GM23338 (cell line): ENCODE measurements around the gene ATAD1. TPM values are rescaled to one million over a fixed set of nuclear protein-coding genes. Genes with fewer than 3 reads are reported as not detected.
"Not testable (repeated sequence)": the region's sequence is repeated elsewhere in the genome, so short reads cannot be mapped to it uniquely, and the experiment has no call there.

Source experiments
- ATAC-seq: fragments of 200-7000 bp; cut with Tn5 transposase; 3 replicates; pipeline ENCODE4 v1.9.1; 2020
- DNase-seq: peaks from one replicate; pipeline ENCODE4 v3.0.0-alpha.2; 2015; ENCODE audit warnings: low spot score
- H2AFZ ChIP-seq: fragments of 200-600 bp; sonication (generic); 2 replicates; pipeline ENCODE4 v1.8.0; 2016; ENCODE audit warnings: antibody characterized with exemption, mild to moderate bottlenecking, moderate library complexity
- H3F3A ChIP-seq: fragments of 200-600 bp; sonication (generic); replicated peaks from 2 replicates; pipeline ENCODE4 v1.8.0; 2017; ENCODE audit warnings: antibody characterized with exemption, mixed run types, low read depth
- H3K27ac ChIP-seq: fragments of 200-600 bp; sonication (generic); 2 replicates; pipeline ENCODE4 v1.6.1; 2016; ENCODE audit warnings: low read depth
- H3K27me3 ChIP-seq: fragments of 200-600 bp; sonication (generic); 2 replicates; pipeline ENCODE4 v1.8.0; 2016; ENCODE audit warnings: mild to moderate bottlenecking, mixed run types, moderate library complexity; ENCODE audit not compliant: insufficient read depth
- H3K36me3 ChIP-seq: fragments of 200-600 bp; sonication (generic); 2 replicates; pipeline ENCODE4 v1.8.0; 2016; ENCODE audit warnings: mild to moderate bottlenecking; ENCODE audit not compliant: insufficient read depth
- H3K4me1 ChIP-seq: fragments of 200-600 bp; sonication (generic); 2 replicates; pipeline ENCODE4 v1.8.0; 2016; ENCODE audit warnings: mild to moderate bottlenecking, moderate library complexity; ENCODE audit not compliant: insufficient read depth
- H3K4me2 ChIP-seq: fragments of 200-600 bp; sonication (generic); 2 replicates; pipeline ENCODE4 v1.7.1; 2017; ENCODE audit warnings: mixed run types
- H3K4me3 ChIP-seq: fragments of 200-600 bp; sonication (generic); 2 replicates; pipeline ENCODE4 v1.6.1; 2016; ENCODE audit warnings: mixed run types
- H3K79me2 ChIP-seq: fragments of 200-600 bp; sonication (generic); replicated peaks from 2 replicates; pipeline ENCODE4 v1.8.0; 2017; ENCODE audit warnings: mild to moderate bottlenecking; ENCODE audit not compliant: insufficient read depth
- H3K9me2 ChIP-seq: fragments of 200-600 bp; sonication (generic); 2 replicates; pipeline ENCODE4 v1.8.0; 2017; ENCODE audit not compliant: insufficient read depth
- H4K20me1 ChIP-seq: fragments of 200-600 bp; sonication (generic); replicated peaks from 2 replicates; pipeline ENCODE4 v1.8.0; 2017; ENCODE audit warnings: mild to moderate bottlenecking; ENCODE audit not compliant: insufficient read depth
- H3K27ac Mint-ChIP-seq: 2 replicates; pipeline ENCODE4 v1.8.0; 2020; ENCODE audit warnings: inconsistent platforms, mild to moderate bottlenecking, moderate library complexity, mixed read lengths
- H3K27me3 Mint-ChIP-seq: 3 replicates; pipeline ENCODE4 v1.8.0; 2022; ENCODE audit warnings: low read depth, mild to moderate bottlenecking, moderate library complexity, mixed read lengths, inconsistent platforms; ENCODE audit not compliant: insufficient read depth, poor library complexity
- H3K36me3 Mint-ChIP-seq: 3 replicates; pipeline ENCODE4 v1.8.0; 2021; ENCODE audit warnings: low read depth, mild to moderate bottlenecking, inconsistent platforms, moderate library complexity, mixed read lengths
- H3K4me1 Mint-ChIP-seq: 3 replicates; pipeline ENCODE4 v1.8.0; 2020; ENCODE audit warnings: mild to moderate bottlenecking, inconsistent platforms, mixed read lengths
- H3K4me3 Mint-ChIP-seq: 3 replicates; pipeline ENCODE4 v1.8.0; 2021; ENCODE audit warnings: moderate library complexity, mild to moderate bottlenecking, inconsistent platforms, mixed read lengths
- H3K9me3 Mint-ChIP-seq: 3 replicates; pipeline ENCODE4 v1.8.0; 2020; ENCODE audit warnings: moderate library complexity, mild to moderate bottlenecking, inconsistent platforms, mixed read lengths
- EZH2 ChIP-seq: fragments of 200-600 bp; sonication (generic); IDR thresholded peaks from one replicate; pipeline ENCODE4 v1.8.0; 2017; ENCODE audit warnings: antibody characterized with exemption, mild to moderate bottlenecking, low read depth; ENCODE audit not compliant: unreplicated experiment
- POLR2AphosphoS5 ChIP-seq: IDR thresholded peaks from 2 replicates; pipeline ENCODE4 v1.6.1; 2016; ENCODE audit warnings: antibody characterized with exemption, low read depth
- polyA plus RNA-seq: library from polyadenylated mRNA; unstranded; fragments of >200 nt; fragmentation: Nextera tagmentation; extraction: Ambion mirVana; gene quantifications from 2 replicates; pipeline ENCODE4 v1.2.1, GENCODE V29; 2016
- total RNA-seq: library from RNA; depleted of rRNA; stranded (reverse); fragments of >200 nt; shearing (Covaris generic); gene quantifications from 2 replicates; pipeline ENCODE4 v1.2.3, GENCODE V29; 2014
- TF ChIP-seq, protein P1 (sequence below): IDR thresholded peaks from one replicate; pipeline ENCODE4 v1.6.1; 2018; ENCODE audit warnings: antibody characterized with exemption; ENCODE audit not compliant: unreplicated experiment
- TF ChIP-seq, protein P2 (sequence below): fragments of 250-450 bp; sonication (Bioruptor Pico); IDR thresholded peaks from 2 replicates; pipeline ENCODE4 v1.5.0; 2020; ENCODE audit warnings: mild to moderate bottlenecking, moderate library complexity

ATAD1 gene
- total and polyA plus RNA-seq, 2 experiments from 2014 or later, result 30.3 to 49.6 TPM

DNA sequence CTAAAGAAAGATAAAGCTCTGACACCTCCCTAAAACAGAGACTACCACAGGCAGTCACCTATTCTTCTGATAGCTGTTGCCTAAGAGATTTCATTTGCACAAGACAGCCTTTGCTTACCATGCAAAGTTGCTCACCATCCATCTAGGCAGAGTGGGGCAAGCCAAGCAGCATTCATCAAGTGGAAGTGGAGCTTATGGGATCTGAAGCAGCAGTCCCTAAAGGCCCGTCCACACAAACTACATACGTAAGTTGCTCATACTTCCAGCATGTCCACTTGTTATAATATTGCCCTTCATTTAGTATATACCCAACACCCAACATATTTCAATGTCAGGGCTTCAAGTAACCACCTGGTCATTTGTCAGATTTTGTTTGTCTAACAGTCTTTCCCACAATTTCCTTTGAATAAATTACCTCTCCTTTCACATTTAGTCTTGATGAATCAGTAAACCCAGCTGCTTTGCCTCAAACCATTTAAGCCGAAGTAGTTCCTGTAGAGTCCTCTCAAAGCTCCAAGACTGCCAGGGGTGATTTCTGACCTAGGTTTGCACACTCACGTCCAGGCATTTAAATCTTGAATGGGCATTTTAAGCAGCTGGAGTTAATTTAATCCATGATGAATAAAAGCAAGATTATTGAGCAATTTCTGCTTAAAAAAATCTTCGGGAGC, 67.9 kb downstream of the ATAD1 start:
- no peak overlapping the region; the same call in 1 of the 2 replicates for H3K4me2 ChIP-seq
- H3K4me3 Mint-ChIP-seq, result no peak overlapping the region
- peak; percentile 85 for ATAC-seq

DNA sequence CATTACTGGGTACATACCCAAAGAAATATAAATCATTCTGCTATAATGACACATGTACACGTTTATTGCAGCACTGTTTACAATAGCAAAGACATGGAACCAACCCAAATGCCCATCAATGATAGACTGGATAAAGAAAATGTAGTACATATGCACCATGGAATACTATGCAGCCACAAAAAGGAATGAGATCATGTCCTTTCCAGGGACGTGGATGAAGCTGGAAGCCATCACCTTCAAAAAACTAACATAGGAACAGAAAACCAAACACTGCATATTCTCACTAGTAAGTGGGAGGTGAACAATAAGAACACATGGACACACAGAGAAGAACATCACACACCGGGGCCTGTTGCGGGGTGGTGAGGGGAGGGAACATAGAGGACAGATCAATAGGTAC, 69.8 kb downstream of the ATAD1 start:
- not testable (repeated sequence) for H4K20me1 ChIP-seq, H3K27ac Mint-ChIP-seq, H3K4me3 Mint-ChIP-seq, H2AFZ ChIP-seq, DNase-seq, H3K79me2 ChIP-seq, H3K27me3 ChIP-seq, H3K9me3 Mint-ChIP-seq, H3K27ac ChIP-seq, H3F3A ChIP-seq, H3K36me3 ChIP-seq, H3K27me3 Mint-ChIP-seq, ATAC-seq, H3K4me2 ChIP-seq, H3K9me2 ChIP-seq, H3K4me3 ChIP-seq
- H3K4me1 Mint-ChIP-seq, result peaks cover 39% of the 10 kb centered on the region
- peaks cover 25% of the 10 kb centered on the region for H3K4me1 ChIP-seq
- peaks cover 33% of the 10 kb centered on the region for H3K36me3 Mint-ChIP-seq

More for the DNA sequence above, 67.9 kb downstream of the ATAD1 start:
- Histone ChIP-seq H4K20me1 (no peaks in the 10 kb centered on the region), H2AFZ (no peak overlapping the region), H3K27me3 (no peaks in the 10 kb centered on the region), H3K79me2 (no peaks in the 10 kb centered on the region), H3F3A (no peaks in the 10 kb centered on the region; the same call in 1 of the 2 replicates), H3K36me3 (no peaks in the 10 kb centered on the region; the same call in 1 of the 2 replicates), H3K27ac (peak overlapping the region; percentile 82), H3K4me3 (no peak overlapping the region), H3K9me2 (no peaks in the 10 kb centered on the region), H3K4me1 (peaks cover 18% of the 10 kb centered on the region)
- Mint-ChIP-seq H3K36me3 (peaks cover 32% of the 10 kb centered on the region; the same call in 2 of the 3 replicates), H3K27ac (peak overlapping the region; percentile 26), H3K27me3 (peaks cover 4% of the 10 kb centered on the region), H3K4me1 (peaks cover 29% of the 10 kb centered on the region), H3K9me3 (0 out of 3 replicates have a peak, but pooled peaks cover 4% of the 10 kb centered on the region)
- peak; percentile 11; the same call in 1 of the 2 replicates for TF ChIP-seq POLR2AphosphoS5
- no peak for TF ChIP-seq EZH2
- TF ChIP-seq, protein P1, sequence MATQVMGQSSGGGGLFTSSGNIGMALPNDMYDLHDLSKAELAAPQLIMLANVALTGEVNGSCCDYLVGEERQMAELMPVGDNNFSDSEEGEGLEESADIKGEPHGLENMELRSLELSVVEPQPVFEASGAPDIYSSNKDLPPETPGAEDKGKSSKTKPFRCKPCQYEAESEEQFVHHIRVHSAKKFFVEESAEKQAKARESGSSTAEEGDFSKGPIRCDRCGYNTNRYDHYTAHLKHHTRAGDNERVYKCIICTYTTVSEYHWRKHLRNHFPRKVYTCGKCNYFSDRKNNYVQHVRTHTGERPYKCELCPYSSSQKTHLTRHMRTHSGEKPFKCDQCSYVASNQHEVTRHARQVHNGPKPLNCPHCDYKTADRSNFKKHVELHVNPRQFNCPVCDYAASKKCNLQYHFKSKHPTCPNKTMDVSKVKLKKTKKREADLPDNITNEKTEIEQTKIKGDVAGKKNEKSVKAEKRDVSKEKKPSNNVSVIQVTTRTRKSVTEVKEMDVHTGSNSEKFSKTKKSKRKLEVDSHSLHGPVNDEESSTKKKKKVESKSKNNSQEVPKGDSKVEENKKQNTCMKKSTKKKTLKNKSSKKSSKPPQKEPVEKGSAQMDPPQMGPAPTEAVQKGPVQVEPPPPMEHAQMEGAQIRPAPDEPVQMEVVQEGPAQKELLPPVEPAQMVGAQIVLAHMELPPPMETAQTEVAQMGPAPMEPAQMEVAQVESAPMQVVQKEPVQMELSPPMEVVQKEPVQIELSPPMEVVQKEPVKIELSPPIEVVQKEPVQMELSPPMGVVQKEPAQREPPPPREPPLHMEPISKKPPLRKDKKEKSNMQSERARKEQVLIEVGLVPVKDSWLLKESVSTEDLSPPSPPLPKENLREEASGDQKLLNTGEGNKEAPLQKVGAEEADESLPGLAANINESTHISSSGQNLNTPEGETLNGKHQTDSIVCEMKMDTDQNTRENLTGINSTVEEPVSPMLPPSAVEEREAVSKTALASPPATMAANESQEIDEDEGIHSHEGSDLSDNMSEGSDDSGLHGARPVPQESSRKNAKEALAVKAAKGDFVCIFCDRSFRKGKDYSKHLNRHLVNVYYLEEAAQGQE, result no peak
- TF ChIP-seq, protein P2, sequence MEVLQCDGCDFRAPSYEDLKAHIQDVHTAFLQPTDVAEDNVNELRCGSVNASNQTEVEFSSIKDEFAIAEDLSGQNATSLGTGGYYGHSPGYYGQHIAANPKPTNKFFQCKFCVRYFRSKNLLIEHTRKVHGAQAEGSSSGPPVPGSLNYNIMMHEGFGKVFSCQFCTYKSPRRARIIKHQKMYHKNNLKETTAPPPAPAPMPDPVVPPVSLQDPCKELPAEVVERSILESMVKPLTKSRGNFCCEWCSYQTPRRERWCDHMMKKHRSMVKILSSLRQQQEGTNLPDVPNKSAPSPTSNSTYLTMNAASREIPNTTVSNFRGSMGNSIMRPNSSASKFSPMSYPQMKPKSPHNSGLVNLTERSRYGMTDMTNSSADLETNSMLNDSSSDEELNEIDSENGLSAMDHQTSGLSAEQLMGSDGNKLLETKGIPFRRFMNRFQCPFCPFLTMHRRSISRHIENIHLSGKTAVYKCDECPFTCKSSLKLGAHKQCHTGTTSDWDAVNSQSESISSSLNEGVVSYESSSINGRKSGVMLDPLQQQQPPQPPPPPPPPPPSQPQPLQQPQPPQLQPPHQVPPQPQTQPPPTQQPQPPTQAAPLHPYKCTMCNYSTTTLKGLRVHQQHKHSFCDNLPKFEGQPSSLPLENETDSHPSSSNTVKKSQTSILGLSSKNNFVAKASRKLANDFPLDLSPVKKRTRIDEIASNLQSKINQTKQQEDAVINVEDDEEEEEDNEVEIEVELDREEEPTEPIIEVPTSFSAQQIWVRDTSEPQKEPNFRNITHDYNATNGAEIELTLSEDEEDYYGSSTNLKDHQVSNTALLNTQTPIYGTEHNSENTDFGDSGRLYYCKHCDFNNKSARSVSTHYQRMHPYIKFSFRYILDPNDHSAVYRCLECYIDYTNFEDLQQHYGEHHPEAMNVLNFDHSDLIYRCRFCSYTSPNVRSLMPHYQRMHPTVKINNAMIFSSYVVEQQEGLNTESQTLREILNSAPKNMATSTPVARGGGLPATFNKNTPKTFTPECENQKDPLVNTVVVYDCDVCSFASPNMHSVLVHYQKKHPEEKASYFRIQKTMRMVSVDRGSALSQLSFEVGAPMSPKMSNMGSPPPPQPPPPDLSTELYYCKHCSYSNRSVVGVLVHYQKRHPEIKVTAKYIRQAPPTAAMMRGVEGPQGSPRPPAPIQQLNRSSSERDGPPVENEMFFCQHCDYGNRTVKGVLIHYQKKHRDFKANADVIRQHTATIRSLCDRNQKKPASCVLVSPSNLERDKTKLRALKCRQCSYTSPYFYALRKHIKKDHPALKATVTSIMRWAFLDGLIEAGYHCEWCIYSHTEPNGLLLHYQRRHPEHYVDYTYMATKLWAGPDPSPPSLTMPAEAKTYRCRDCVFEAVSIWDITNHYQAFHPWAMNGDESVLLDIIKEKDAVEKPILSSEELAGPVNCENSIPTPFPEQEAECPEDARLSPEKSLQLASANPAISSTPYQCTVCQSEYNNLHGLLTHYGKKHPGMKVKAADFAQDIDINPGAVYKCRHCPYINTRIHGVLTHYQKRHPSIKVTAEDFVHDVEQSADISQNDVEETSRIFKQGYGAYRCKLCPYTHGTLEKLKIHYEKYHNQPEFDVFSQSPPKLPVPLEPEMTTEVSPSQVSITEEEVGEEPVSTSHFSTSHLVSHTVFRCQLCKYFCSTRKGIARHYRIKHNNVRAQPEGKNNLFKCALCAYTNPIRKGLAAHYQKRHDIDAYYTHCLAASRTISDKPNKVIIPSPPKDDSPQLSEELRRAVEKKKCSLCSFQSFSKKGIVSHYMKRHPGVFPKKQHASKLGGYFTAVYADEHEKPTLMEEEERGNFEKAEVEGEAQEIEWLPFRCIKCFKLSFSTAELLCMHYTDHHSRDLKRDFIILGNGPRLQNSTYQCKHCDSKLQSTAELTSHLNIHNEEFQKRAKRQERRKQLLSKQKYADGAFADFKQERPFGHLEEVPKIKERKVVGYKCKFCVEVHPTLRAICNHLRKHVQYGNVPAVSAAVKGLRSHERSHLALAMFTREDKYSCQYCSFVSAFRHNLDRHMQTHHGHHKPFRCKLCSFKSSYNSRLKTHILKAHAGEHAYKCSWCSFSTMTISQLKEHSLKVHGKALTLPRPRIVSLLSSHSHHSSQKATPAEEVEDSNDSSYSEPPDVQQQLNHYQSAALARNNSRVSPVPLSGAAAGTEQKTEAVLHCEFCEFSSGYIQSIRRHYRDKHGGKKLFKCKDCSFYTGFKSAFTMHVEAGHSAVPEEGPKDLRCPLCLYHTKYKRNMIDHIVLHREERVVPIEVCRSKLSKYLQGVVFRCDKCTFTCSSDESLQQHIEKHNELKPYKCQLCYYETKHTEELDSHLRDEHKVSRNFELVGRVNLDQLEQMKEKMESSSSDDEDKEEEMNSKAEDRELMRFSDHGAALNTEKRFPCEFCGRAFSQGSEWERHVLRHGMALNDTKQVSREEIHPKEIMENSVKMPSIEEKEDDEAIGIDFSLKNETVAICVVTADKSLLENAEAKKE, result no peak
- DNase-seq, result no peak
